SJSA1 (cell line): ENCODE results near the gene PDE9A. TPM values are rescaled to one million over a fixed set of nuclear protein-coding genes. Genes with fewer than 3 reads are reported as not detected.

Experiments used
- DNase-seq, 2 experiments: peaks; one replicate each; pipeline ENCODE4 v3.0.0-alpha.2; 2015 to 2020; ENCODE audit warnings: low spot score in 2 of 2, low read depth in 1 of 2
- H3K27ac ChIP-seq: fragments of 250-450 bp; sonication (Bioruptor Pico); 2 replicates; pipeline ENCODE4 v1.5.1; 2020; ENCODE audit warnings: mild to moderate bottlenecking, moderate library complexity
- H3K27me3 ChIP-seq: fragments of 250-450 bp; sonication (Bioruptor Pico); replicated peaks from 2 replicates; pipeline ENCODE4 v1.5.1; 2020; ENCODE audit warnings: mild to moderate bottlenecking, moderate library complexity
- H3K36me3 ChIP-seq: fragments of 250-450 bp; sonication (Bioruptor Pico); 2 replicates; pipeline ENCODE4 v1.5.1; 2020; ENCODE audit warnings: mild to moderate bottlenecking
- H3K4me1 ChIP-seq: fragments of 250-450 bp; sonication (Bioruptor Pico); replicated peaks from 2 replicates; pipeline ENCODE4 v1.6.1; 2021; ENCODE audit warnings: mild to moderate bottlenecking
- H3K4me3 ChIP-seq: fragments of 250-450 bp; sonication (Bioruptor Pico); 2 replicates; pipeline ENCODE4 v1.5.1; 2020; ENCODE audit warnings: mild to moderate bottlenecking
- H3K9me3 ChIP-seq: fragments of 250-450 bp; sonication (Bioruptor Pico); replicated peaks from 2 replicates; pipeline ENCODE4 v1.5.1; 2020; ENCODE audit warnings: mild to moderate bottlenecking
- total RNA-seq: library from RNA; depleted of rRNA; stranded (reverse); fragments of >200 nt; shearing (Covaris generic); gene quantifications from 2 replicates; pipeline ENCODE4 v1.2.3, GENCODE V29; 2014

PDE9A gene
- total RNA-seq, 1 experiment from 2014 or later, result 10.3 TPM

GRCh38 chr21:42741066-42741465 is 87.6 kb downstream of the PDE9A start:
- DNase-seq, result no peak
- no peak overlapping the region for H3K27ac ChIP-seq
- H3K4me1 ChIP-seq, result no peaks in the 10 kb centered on the region

GRCh38 chr21:42744520-42745445 is 91.4 kb downstream of the PDE9A start:
- Histone ChIP-seq H3K9me3 (no peaks in the 10 kb centered on the region), H3K27ac (no peak overlapping the region), H3K36me3 (no peaks in the 10 kb centered on the region), H3K27me3 (no peaks in the 10 kb centered on the region; the same call in 1 of the 2 replicates), H3K4me3 (no peak overlapping the region), H3K4me1 (no peaks in the 10 kb centered on the region)
- DNase-seq, result no peak

More at GRCh38 chr21:42741066-42741465, 87.6 kb downstream of the PDE9A start:
- Histone ChIP-seq H3K27me3 (no peaks in the 10 kb centered on the region), H3K9me3 (no peaks in the 10 kb centered on the region), H3K36me3 (no peaks in the 10 kb centered on the region), H3K4me3 (no peak overlapping the region)

- Histone ChIP-seq H3K4me1 (no peaks in the 10 kb centered on the region), H3K4me3 (no peak overlapping the region), H3K36me3 (no peaks in the 10 kb centered on the region), H3K27me3 (no peaks in the 10 kb centered on the region; the same call in 1 of the 2 replicates), H3K9me3 (no peaks in the 10 kb centered on the region), H3K27ac (no peak overlapping the region)
- no peak for DNase-seq
Measured at GRCh38 chr21:42745511-42746239, 92.3 kb downstream of the PDE9A start.

GRCh38 chr21:42746240-42746592 is 92.8 kb downstream of the PDE9A start:
- H3K9me3 ChIP-seq, result no peaks in the 10 kb centered on the region
- no peaks in the 10 kb centered on the region; the same call in 1 of the 2 replicates for H3K27me3 ChIP-seq
- no peak overlapping the region for H3K27ac ChIP-seq
- DNase-seq, result no peak
- no peak overlapping the region for H3K4me3 ChIP-seq
- H3K4me1 ChIP-seq, result no peaks in the 10 kb centered on the region
- no peaks in the 10 kb centered on the region for H3K36me3 ChIP-seq

- no peak for DNase-seq
- no peaks in the 10 kb centered on the region for H3K36me3 ChIP-seq
- H3K27me3 ChIP-seq, result no peaks in the 10 kb centered on the region; the same call in 1 of the 2 replicates
- no peak overlapping the region for H3K27ac ChIP-seq
- H3K9me3 ChIP-seq, result no peaks in the 10 kb centered on the region
- no peak overlapping the region for H3K4me3 ChIP-seq
- no peaks in the 10 kb centered on the region for H3K4me1 ChIP-seq
Measured at GRCh38 chr21:42746593-42747275, 93.3 kb downstream of the PDE9A start.

GRCh38 chr21:42747276-42747701 is 93.9 kb downstream of the PDE9A start:
- no peaks in the 10 kb centered on the region for H3K9me3 ChIP-seq
- H3K36me3 ChIP-seq, result no peaks in the 10 kb centered on the region; the same call in 1 of the 2 replicates
- no peaks in the 10 kb centered on the region for H3K4me1 ChIP-seq
- no peaks in the 10 kb centered on the region; the same call in 1 of the 2 replicates for H3K27me3 ChIP-seq
- H3K27ac ChIP-seq, result no peak overlapping the region
- DNase-seq, result no peak
- H3K4me3 ChIP-seq, result no peak overlapping the region

GRCh38 chr21:42747746-42748351 is 94.4 kb downstream of the PDE9A start:
- Histone ChIP-seq H3K27ac (no peak overlapping the region), H3K27me3 (no peaks in the 10 kb centered on the region; the same call in 1 of the 2 replicates), H3K9me3 (no peaks in the 10 kb centered on the region), H3K4me1 (no peaks in the 10 kb centered on the region), H3K36me3 (no peaks in the 10 kb centered on the region; the same call in 1 of the 2 replicates), H3K4me3 (no peak overlapping the region)
- DNase-seq, result no peak

- no peaks in the 10 kb centered on the region for H3K9me3 ChIP-seq
- H3K27me3 ChIP-seq, result no peaks in the 10 kb centered on the region; the same call in 1 of the 2 replicates
Measured at GRCh38 chr21:42748620-42749176, 95.3 kb downstream of the PDE9A start.

GRCh38 chr21:42750737-42751530 is 97.5 kb downstream of the PDE9A start:
- Histone ChIP-seq H3K36me3 (no peaks in the 10 kb centered on the region; the same call in 1 of the 2 replicates), H3K4me1 (no peaks in the 10 kb centered on the region), H3K4me3 (no peak overlapping the region), H3K27me3 (no peaks in the 10 kb centered on the region; the same call in 1 of the 2 replicates), H3K9me3 (no peaks in the 10 kb centered on the region), H3K27ac (no peak overlapping the region)
- no peak for DNase-seq

More at GRCh38 chr21:42748620-42749176, 95.3 kb downstream of the PDE9A start:
- DNase-seq, result no peak
- no peak overlapping the region for H3K4me3 ChIP-seq
- no peaks in the 10 kb centered on the region; the same call in 1 of the 2 replicates for H3K36me3 ChIP-seq
- H3K4me1 ChIP-seq, result no peaks in the 10 kb centered on the region
- no peak overlapping the region for H3K27ac ChIP-seq

GRCh38 chr21:42751866-42752265 is 98.4 kb downstream of the PDE9A start:
- Histone ChIP-seq H3K36me3 (no peaks in the 10 kb centered on the region; the same call in 1 of the 2 replicates), H3K27me3 (no peaks in the 10 kb centered on the region), H3K9me3 (no peaks in the 10 kb centered on the region), H3K27ac (no peak overlapping the region), H3K4me1 (no peaks in the 10 kb centered on the region), H3K4me3 (no peak overlapping the region)
- DNase-seq, result no peak

- H3K36me3 ChIP-seq, result no peaks in the 10 kb centered on the region; the same call in 1 of the 2 replicates
- no peaks in the 10 kb centered on the region for H3K9me3 ChIP-seq
- no peak for DNase-seq
- no peak overlapping the region for H3K27ac ChIP-seq
- H3K4me1 ChIP-seq, result no peaks in the 10 kb centered on the region
- H3K4me3 ChIP-seq, result no peak overlapping the region
- no peaks in the 10 kb centered on the region for H3K27me3 ChIP-seq
Measured at GRCh38 chr21:42753804-42754203, 100.4 kb downstream of the PDE9A start.

- no peak overlapping the region for H3K4me3 ChIP-seq
- no peaks in the 10 kb centered on the region for H3K27me3 ChIP-seq
- no peaks in the 10 kb centered on the region for H3K9me3 ChIP-seq
- H3K27ac ChIP-seq, result no peak overlapping the region
- H3K36me3 ChIP-seq, result no peaks in the 10 kb centered on the region; the same call in 1 of the 2 replicates
- no peaks in the 10 kb centered on the region for H3K4me1 ChIP-seq
- no peak for DNase-seq
Measured at GRCh38 chr21:42754270-42754933, 101.0 kb downstream of the PDE9A start.
